Vagina (tissue), 2 donors: ENCODE measurements around the gene PCDHGC5. TPM values are rescaled to one million over a fixed set of nuclear protein-coding genes. Genes with fewer than 3 reads are reported as not detected.

Experiments used
- DNase-seq, 2 donors: peaks; one replicate each; pipeline ENCODE4 v3.0.0-alpha.2; 2017; ENCODE audit errors: extremely low spot score in 2 of 2
- H3K27ac ChIP-seq: fragments of 200-600 bp; sonication (generic); one replicate; pipeline ENCODE4 v1.5.1; 2019
- H3K27me3 ChIP-seq: fragments of 200-600 bp; sonication (generic); one replicate; pipeline ENCODE4 v1.5.1; 2019
- H3K36me3 ChIP-seq, 2 donors: fragments of 200-600 bp; sonication (generic); one replicate each; pipeline ENCODE4 v1.5.1; 2017 to 2019
- H3K4me1 ChIP-seq: fragments of 200-600 bp; sonication (generic); one replicate; pipeline ENCODE4 v1.5.1; 2019
- H3K4me3 ChIP-seq, 2 donors: fragments of 200-600 bp; sonication (generic); 1 replicate in 1 of 2; 2 replicates in 1 of 2; pipeline ENCODE4 v1.5.1; 2016 to 2019
- H3K9me3 ChIP-seq: fragments of 200-600 bp; sonication (generic); one replicate; pipeline ENCODE4 v1.5.1; 2019
- POLR2A ChIP-seq, 2 donors: fragments of 450-650 bp; IDR thresholded peaks; one replicate each; pipeline ENCODE4 v1.6.1; 2017; ENCODE audit warnings: antibody characterized with exemption in 2 of 2, mild to moderate bottlenecking in 2 of 2, moderate library complexity in 2 of 2
- POLR2AphosphoS5 ChIP-seq, 2 donors: sonication (generic); formaldehyde crosslinking; IDR thresholded peaks; one replicate each; pipeline ENCODE4 v1.9.0; 2017; ENCODE audit warnings: antibody characterized with exemption in 2 of 2, mild to moderate bottlenecking in 2 of 2, low read depth in 1 of 2; ENCODE audit not compliant: insufficient read depth in 1 of 2
- intact Hi-C: fragments of 100-400 bp; cut with DNase I; formaldehyde crosslinking; loops from one replicate; pipeline ENCODE4 v1.15.1; 2023
- total RNA-seq: library from RNA; depleted of rRNA; stranded (reverse); fragments of >200 nt; gene quantifications from one replicate; pipeline ENCODE4 v1.2.3, GENCODE V29; 2016
- TF ChIP-seq, protein P1 (sequence below), 3 experiments: fragments of 450-650 bp in 2 of 3; fragments of 200-600 bp in 1 of 3; sonication (generic) in 1 of 3; IDR thresholded peaks; one replicate each; pipeline ENCODE4 v1.5.1; 2017 to 2019; ENCODE audit warnings: antibody characterized with exemption in 3 of 3, mild to moderate bottlenecking in 2 of 3, moderate library complexity in 2 of 3

Gene PCDHGC5
- total RNA-seq, 1 donor from 2014 or later: 3.4 TPM

DNA sequence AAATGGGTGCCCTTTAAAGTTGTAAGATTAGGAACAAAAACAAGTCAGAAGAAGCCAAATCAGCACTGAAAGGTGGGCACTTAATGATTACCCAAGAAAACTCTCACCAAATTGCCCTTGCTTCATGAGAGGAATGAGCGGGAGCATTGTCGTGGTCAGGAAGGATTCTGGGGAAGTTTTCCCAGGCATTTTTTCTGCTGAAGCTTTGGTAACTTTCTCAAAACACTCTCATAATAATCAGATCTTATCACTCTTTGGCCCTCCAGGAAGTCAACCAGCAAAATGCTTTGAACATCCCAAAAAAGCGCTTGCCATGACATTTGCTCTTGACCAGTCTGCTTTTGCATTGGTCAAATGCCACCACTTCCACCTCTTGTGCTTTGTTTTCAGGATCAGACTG, 23.5 kb upstream of the PCDHGC5 start:
- intact Hi-C loops: no loop called here
- no peak for TF ChIP-seq POLR2A (IDR thresholded peaks at IDR 0.05)
- TF ChIP-seq, protein P1, sequence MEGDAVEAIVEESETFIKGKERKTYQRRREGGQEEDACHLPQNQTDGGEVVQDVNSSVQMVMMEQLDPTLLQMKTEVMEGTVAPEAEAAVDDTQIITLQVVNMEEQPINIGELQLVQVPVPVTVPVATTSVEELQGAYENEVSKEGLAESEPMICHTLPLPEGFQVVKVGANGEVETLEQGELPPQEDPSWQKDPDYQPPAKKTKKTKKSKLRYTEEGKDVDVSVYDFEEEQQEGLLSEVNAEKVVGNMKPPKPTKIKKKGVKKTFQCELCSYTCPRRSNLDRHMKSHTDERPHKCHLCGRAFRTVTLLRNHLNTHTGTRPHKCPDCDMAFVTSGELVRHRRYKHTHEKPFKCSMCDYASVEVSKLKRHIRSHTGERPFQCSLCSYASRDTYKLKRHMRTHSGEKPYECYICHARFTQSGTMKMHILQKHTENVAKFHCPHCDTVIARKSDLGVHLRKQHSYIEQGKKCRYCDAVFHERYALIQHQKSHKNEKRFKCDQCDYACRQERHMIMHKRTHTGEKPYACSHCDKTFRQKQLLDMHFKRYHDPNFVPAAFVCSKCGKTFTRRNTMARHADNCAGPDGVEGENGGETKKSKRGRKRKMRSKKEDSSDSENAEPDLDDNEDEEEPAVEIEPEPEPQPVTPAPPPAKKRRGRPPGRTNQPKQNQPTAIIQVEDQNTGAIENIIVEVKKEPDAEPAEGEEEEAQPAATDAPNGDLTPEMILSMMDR (IDR thresholded peaks at IDR 0.05): no peak
- TF ChIP-seq POLR2AphosphoS5 (IDR thresholded peaks at IDR 0.05; ENCODE audit: insufficient read depth in 1 of 2, low read depth in 1 of 2): no peak
- DNase-seq: no peak
- Histone ChIP-seq H3K27ac (no peak overlapping the region), H3K27me3 (no peaks in the 10 kb centered on the region), H3K9me3 (no peaks in the 10 kb centered on the region), H3K4me1 (no peaks in the 10 kb centered on the region), H3K36me3 (no peaks in the 10 kb centered on the region), H3K4me3 (no peak overlapping the region)

DNA sequence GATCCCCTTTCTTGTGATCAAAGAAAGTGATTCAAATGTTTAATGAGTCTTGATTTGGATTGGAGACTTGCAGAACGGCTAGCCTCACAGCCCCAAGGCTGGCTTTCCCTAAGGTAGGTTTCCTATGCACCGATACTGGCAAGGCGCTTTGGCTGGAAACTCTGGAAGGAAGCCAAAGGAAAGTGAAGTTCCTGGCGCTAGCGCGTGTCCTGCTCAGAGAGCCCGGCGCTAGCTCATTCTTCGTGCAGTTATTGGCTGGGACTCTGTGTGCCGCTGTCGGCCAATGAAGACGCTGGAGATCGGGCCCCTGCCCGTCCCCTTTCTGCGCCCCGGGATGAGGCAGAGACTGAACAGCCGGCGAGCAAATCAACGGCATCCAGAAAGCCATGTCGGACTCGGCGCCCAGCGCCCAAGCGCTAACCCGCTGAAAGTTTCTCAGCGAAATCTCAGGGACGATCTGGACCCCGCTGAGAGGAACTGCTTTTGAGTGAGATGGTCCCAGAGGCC, 13.2 kb upstream of the PCDHGC5 start, which contains the start of gene PCDHGC3:
PCDHGC3 (plus strand) TSS at position 342 of the 507 bp plus-strand sequence; CDS start at position 493, 151 bp downstream.
- peak within 1 kb of the TSS; percentile 96 for H3K27ac ChIP-seq
- intact Hi-C loops: loop anchor here (2.0 kb wide), 1 partner anchor 51 kb away; no protein-coding TSS in a partner anchor
- no peaks in the 10 kb centered on the region for H3K27me3 ChIP-seq
- H3K4me3 ChIP-seq: peak within 1 kb of the TSS; percentile 71 to 76
- peak in 1 of 2 donors; percentile 97 for DNase-seq
- H3K4me1 ChIP-seq: peaks cover 41% of the 10 kb centered on the region
- TF ChIP-seq, protein P1 (IDR thresholded peaks at IDR 0.05): peak; percentile 26 to 65 (median 37)
- peak in 1 of 2 donors; percentile 73 for TF ChIP-seq POLR2A (IDR thresholded peaks at IDR 0.05)
- TF ChIP-seq POLR2AphosphoS5 (IDR thresholded peaks at IDR 0.05; ENCODE audit: insufficient read depth in 1 of 2, low read depth in 1 of 2): peak; percentile 84 to 93
- H3K9me3 ChIP-seq: no peaks in the 10 kb centered on the region
- H3K36me3 ChIP-seq: peaks cover 0 to 5% of the 10 kb centered on the region in 2 donors

DNA sequence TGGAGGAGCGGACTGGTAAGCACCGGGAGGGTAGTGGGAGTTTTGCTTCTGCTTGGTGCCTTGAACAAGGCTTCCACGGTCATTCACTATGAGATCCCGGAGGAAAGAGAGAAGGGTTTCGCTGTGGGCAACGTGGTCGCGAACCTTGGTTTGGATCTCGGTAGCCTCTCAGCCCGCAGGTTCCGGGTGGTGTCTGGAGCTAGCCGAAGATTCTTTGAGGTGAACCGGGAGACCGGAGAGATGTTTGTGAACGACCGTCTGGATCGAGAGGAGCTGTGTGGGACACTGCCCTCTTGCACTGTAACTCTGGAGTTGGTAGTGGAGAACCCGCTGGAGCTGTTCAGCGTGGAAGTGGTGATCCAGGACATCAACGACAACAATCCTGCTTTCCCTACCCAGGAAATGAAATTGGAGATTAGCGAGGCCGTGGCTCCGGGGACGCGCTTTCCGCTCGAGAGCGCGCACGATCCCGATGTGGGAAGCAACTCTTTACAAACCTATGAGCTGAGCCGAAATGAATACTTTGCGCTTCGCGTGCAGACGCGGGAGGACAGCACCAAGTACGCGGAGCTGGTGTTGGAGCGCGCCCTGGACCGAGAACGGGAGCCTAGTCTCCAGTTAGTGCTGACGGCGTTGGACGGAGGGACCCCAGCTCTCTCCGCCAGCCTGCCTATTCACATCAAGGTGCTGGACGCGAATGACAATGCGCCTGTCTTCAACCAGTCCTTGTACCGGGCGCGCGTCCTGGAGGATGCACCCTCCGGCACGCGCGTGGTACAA, 12.6 kb upstream of the PCDHGC5 start:
- Histone ChIP-seq H3K4me1 (peaks cover 47% of the 10 kb centered on the region), H3K27me3 (no peaks in the 10 kb centered on the region), H3K36me3 (peaks cover 0 to 8% of the 10 kb centered on the region in 2 donors), H3K4me3 (peak overlapping the region; percentile 71 to 76), H3K9me3 (no peaks in the 10 kb centered on the region), H3K27ac (peak overlapping the region; percentile 96)
- DNase-seq: no peak
- intact Hi-C loops: loop anchor here (2.0 kb wide), 1 partner anchor 50 kb away; no protein-coding TSS in a partner anchor
- TF ChIP-seq, protein P1 (IDR thresholded peaks at IDR 0.05): peak in 1 of 3 experiments; percentile 5
- TF ChIP-seq POLR2A (IDR thresholded peaks at IDR 0.05): peak in 1 of 2 donors; percentile 23
- TF ChIP-seq POLR2AphosphoS5 (IDR thresholded peaks at IDR 0.05; ENCODE audit: insufficient read depth in 1 of 2, low read depth in 1 of 2): peak in 1 of 2 donors; percentile 70

DNA sequence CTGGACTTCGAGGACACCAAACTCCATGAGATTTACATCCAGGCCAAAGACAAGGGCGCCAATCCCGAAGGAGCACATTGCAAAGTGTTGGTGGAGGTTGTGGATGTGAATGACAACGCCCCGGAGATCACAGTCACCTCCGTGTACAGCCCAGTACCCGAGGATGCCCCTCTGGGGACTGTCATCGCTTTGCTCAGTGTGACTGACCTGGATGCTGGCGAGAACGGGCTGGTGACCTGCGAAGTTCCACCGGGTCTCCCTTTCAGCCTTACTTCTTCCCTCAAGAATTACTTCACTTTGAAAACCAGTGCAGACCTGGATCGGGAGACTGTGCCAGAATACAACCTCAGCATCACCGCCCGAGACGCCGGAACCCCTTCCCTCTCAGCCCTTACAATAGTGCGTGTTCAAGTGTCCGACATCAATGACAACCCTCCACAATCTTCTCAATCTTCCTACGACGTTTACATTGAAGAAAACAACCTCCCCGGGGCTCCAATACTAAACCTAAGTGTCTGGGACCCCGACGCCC, 11.8 kb upstream of the PCDHGC5 start:
- Histone ChIP-seq H3K4me1 (peaks cover 55% of the 10 kb centered on the region), H3K27ac (peak overlapping the region; percentile 96), H3K27me3 (no peaks in the 10 kb centered on the region), H3K9me3 (no peaks in the 10 kb centered on the region), H3K4me3 (peak overlapping the region; percentile 71 to 76), H3K36me3 (peaks cover 0 to 8% of the 10 kb centered on the region in 2 donors)
- intact Hi-C loops: loop anchor here (2.0 kb wide), 1 partner anchor 50 kb away; no protein-coding TSS in a partner anchor
- TF ChIP-seq POLR2A (IDR thresholded peaks at IDR 0.05) (no peak), POLR2AphosphoS5 (IDR thresholded peaks at IDR 0.05; ENCODE audit: insufficient read depth in 1 of 2, low read depth in 1 of 2) (no peak)
- TF ChIP-seq, protein P1 (IDR thresholded peaks at IDR 0.05): no peak
- no peak for DNase-seq
